ENCODE measurements around the gene HDAC4.

Gene HDAC4

GRCh38 chr2:239204136-239204875, 196.5 kb downstream of the HDAC4 start:
- intact Hi-C loops (cut with DNase I), result no loop called here
- peak in 2 of 10 donors; percentile 55 to 83 for DNase-seq

DNA sequence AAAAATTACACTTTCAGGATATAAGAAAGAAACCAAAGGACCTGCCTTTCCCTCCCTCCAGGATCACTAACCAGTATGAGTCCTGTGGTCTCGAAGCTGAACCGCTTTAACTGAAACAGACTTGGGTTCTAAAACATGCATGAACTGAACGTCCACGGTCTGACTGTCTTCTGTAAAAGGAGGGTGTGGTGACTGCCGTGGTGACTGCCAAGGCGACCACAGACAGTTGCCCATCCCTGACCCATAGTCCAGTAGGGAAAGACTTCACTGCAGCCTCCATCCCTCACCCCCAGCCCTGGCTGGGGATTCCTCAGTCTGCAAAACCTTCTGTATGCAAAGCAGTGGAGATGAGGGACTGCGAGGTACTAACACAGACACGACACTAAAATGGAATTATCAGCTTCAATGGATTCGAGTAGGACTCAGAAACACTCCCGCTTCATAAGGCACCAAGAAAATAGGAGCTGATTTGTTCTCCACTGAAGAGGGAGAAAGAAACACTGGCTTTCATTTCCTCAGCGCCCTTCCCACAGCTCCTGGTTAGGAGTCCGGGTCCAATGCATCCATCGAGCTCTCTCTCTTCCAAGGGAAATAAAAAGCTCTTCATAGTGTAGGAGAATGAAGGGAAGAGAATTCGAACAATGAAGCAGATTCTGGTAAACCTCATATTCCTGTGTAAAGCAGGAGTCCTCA, 197.2 kb downstream of the HDAC4 start:
- intact Hi-C loops (cut with DNase I), result no loop called here
- peak in 2 of 10 donors; percentile 47 to 82 for DNase-seq

DNA sequence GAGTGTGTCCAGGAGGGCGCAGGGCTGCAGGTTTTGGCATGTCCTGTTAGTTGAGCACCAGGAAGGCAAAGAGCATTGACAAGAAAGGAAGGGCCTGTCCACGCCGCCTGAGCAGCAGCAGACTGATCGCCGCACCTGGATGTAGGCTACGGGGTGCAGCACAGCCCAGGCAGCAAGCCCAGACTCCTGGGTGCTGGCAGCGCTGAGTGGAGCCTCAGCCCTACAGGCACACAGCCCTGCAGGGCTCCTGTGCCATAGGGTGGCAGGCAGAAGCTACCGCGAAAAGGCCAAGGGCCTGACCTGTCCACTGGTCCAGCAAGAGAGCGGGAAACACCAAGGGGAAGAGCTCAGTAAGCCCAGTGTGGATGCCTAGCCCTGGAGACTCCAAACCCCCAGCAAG, 198.0 kb downstream of the HDAC4 start:
- intact Hi-C loops (cut with DNase I), result no loop called here
- peak in 4 of 10 donors; percentile 15 to 89 (median 79) for DNase-seq

GRCh38 chr2:239202343-239202742, 198.5 kb downstream of the HDAC4 start:
- intact Hi-C loops (cut with DNase I), result no loop called here
- DNase-seq, result peak in 3 of 10 donors; percentile 6 to 78 (median 55)

- intact Hi-C loops (cut with DNase I), result no loop called here
- peak in 5 of 10 donors; percentile 2 to 75 (median 20) for DNase-seq
These were observed 198.9 kb downstream of the HDAC4 start for GRCh38 chr2:239201884-239202283.

GRCh38 chr2:239201531-239201876, 199.3 kb downstream of the HDAC4 start:
- intact Hi-C loops (cut with DNase I), result no loop called here
- peak in 7 of 10 donors; percentile 50 to 94 (median 67) for DNase-seq

GRCh38 chr2:239200646-239201530, 199.9 kb downstream of the HDAC4 start:
- intact Hi-C loops (cut with DNase I), result no loop called here
- DNase-seq, result peak in 3 of 10 donors; percentile 7 to 89 (median 75)

- peak in 6 of 10 donors; percentile 8 to 88 (median 54) for DNase-seq
- intact Hi-C loops (cut with DNase I), result no loop called here
These were observed 201.6 kb downstream of the HDAC4 start for GRCh38 chr2:239199041-239199768.

DNA sequence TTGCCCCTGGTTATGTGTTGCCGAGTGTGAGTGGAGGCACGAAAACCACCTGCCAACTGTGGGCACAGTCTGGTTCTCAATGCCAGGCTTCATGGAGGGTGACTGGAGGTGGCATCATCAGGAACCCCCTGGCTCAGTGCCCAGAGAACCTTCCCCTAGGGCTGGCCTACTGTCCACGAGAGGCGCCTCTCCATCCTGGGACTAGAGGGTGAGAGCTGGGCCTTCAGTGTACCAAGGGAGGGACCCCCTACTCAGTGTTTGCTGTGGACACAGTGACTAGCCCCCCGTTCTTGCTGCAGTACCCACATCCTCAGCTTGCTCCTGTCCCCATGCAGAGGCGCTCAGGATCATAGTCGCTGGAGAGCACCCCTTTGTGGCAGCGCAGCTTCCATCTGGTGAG, 202.6 kb downstream of the HDAC4 start:
- intact Hi-C loops (cut with DNase I), result no loop called here
- DNase-seq, result peak in 4 of 10 donors; percentile 8 to 81 (median 20)

GRCh38 chr2:239197146-239197545, 203.7 kb downstream of the HDAC4 start:
- peak in 4 of 10 donors; percentile 0 to 66 (median 12) for DNase-seq
- intact Hi-C loops (cut with DNase I), result no loop called here

DNA sequence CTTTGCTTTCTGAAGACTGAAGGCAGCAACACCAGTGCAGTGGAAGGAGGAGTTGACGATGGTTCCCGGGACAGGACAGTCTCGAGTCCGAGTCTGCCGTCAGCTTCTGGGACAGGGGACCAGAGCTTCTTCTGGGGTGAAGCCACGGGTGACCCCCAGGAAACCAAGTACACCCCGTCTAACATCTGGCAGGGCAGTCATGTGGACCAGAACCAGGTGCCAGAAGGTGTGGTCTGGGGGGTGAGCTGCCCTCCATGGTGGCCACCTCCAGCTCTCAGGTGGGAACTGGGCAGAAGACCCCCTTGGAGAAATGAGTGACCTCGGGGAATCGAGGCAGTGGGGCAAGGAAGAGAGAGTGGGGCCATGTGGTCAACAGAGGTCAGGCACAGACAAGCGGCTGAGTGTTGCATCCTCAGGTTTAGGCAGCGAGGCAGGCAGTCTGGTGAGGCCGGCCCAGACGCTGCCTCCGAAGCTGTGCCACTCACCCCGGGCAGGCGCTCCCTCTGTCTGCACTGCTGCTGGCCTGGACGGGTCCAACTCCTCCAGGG, 204.3 kb downstream of the HDAC4 start:
- DNase-seq, result peak in 6 of 10 donors; percentile 1 to 76 (median 10)
- intact Hi-C loops (cut with DNase I), result no loop called here

- DNase-seq, result peak in 2 of 10 donors; percentile 1 to 49
- intact Hi-C loops (cut with DNase I), result no loop called here
These were observed 204.8 kb downstream of the HDAC4 start for GRCh38 chr2:239195992-239196391.

- peak in 8 of 10 donors; percentile 47 to 94 (median 70) for DNase-seq
These were observed 205.4 kb downstream of the HDAC4 start for GRCh38 chr2:239195318-239195871.

GRCh38 chr2:239194731-239195317, 206.0 kb downstream of the HDAC4 start:
- intact Hi-C loops (cut with DNase I), result loop anchor here (5.0 kb wide), 1 partner anchor 53 kb away; no protein-coding TSS in a partner anchor
- peak in 7 of 10 donors; percentile 38 to 92 (median 53) for DNase-seq

More at GRCh38 chr2:239195318-239195871, 205.4 kb downstream of the HDAC4 start:
- intact Hi-C loops (cut with DNase I), result no loop called here

DNA sequence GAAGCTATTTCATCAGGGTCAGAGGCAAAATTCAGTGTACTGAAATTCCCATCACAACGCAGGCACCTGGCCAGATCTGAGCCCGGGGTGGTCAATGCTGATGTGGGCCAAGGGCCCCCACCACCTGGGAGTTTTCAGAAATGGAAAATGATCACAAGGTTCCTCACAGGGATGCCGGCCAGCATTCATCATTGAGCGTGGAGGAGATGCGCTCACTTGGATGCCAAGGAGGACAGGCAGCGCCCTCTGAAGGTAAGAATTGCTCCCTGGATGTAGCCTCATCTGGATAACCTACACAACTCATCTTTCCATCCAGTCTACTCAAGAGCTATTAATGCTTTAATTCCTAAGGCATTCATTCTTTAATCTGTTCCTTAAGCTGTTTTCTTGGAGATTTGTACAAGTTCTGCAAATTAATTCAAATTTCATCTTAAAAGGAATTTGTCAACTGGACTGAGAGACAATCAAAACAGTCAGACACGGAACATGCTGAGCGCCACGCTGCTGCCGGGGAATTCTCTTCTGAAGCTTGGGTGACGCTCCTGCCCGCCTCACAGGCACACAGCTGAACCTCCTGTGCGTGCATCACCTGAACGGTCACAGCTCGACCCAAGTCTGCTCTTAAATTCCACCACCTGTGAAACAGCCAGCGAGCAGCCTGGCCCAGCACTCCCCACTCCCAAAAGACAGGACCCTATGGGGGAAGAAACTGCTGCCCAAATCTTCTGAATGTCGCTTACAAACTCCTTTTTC, 206.7 kb downstream of the HDAC4 start:
- DNase-seq, result peak in 7 of 10 donors; percentile 59 to 95 (median 71)
- intact Hi-C loops (cut with DNase I), result loop anchor here (5.0 kb wide), 1 partner anchor 52 kb away; no protein-coding TSS in a partner anchor

DNA sequence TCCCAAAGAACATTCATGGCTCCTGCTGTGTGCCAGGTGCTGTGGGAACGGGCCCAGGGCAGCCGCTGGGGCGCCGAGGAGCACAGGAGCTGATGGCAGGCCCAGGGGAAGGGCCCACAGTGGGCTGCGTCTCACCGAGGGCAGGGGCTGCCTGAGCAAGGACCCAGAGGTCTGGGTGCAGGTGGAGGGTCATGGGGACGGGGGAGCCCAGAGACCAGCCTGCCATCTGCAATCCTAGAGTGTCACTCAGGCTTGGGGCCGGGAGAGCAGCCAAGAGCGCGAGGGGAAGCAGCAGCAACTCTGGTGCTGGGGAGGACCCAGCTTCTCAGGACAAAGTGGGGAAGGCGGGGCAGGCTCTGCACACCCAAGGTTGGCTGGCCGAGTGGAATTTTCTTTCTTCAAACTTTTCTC, 207.4 kb downstream of the HDAC4 start:
- intact Hi-C loops (cut with DNase I), result loop anchor here (5.0 kb wide), 1 partner anchor 51 kb away; no protein-coding TSS in a partner anchor
- peak in 7 of 10 donors; percentile 4 to 92 (median 71) for DNase-seq

DNA sequence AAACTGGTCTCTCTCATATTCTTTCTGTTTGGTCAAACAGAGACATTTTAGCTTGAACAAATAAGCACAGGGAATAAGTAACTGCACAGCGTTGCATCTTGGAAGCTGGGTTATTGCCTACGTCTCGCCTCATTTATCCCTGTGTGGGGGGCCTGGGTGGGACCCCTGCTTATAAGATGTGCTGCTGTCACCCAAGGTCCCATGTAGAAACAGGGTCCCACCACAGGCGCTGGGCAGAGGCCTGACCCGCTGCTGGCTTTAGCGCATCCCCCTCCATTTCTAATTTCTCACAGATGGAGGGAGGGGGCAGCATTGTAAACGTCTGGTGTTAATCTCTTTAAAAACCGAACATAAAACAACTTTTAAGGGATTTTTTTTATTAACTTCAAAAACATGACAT, 207.8 kb downstream of the HDAC4 start:
- intact Hi-C loops (cut with DNase I), result loop anchor here (5.0 kb wide), 1 partner anchor 51 kb away; no protein-coding TSS in a partner anchor
- peak in 4 of 10 donors; percentile 8 to 48 (median 26) for DNase-seq

DNA sequence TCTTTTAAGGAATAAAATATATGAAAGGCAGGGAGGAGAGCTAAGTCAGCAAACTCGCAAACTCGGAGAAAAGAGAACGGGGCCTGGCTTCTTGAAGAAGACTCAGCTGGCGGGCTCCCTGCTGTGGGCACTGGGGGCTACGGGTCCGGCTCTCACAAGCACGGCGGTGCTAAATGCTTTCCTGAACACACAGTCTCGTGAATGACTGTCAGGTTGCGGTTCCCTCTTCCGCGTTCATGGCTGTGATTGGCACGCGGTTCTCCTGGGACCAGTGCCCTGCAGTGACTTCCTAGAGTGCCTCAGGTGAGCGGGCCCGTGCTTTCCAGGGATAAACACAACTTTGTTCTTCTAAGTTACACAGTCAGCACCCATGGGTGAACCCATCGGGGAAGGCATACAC, 208.4 kb downstream of the HDAC4 start:
- intact Hi-C loops (cut with DNase I), result loop anchor here (5.0 kb wide), 1 partner anchor 50 kb away; no protein-coding TSS in a partner anchor
- peak in 5 of 10 donors; percentile 9 to 78 (median 54) for DNase-seq
